Fibroblast of mammary gland (primary cell): ENCODE data around the gene PKN2.
"Not testable (repeated sequence)": the region's sequence is repeated elsewhere in the genome, so short reads cannot be mapped to it uniquely, and the experiment has no call there.

Experiments used
- DNase-seq: peaks from one replicate; pipeline ENCODE4 v3.0.0-alpha.2; 2010; ENCODE audit warnings: low read depth
- H3K4me3 ChIP-seq: 2 replicates; pipeline ENCODE4 v1.5.1; 2011; ENCODE audit warnings: low read depth, mild to moderate bottlenecking, low read length, moderate library complexity; ENCODE audit not compliant: control insufficient read depth
- TF ChIP-seq, protein P1 (sequence below): conservative IDR thresholded peaks from 2 replicates; pipeline ENCODE4 v1.5.1; 2011; ENCODE audit warnings: low read depth, low read length, inconsistent platforms; ENCODE audit not compliant: control insufficient read depth, insufficient read depth

Gene PKN2

DNA sequence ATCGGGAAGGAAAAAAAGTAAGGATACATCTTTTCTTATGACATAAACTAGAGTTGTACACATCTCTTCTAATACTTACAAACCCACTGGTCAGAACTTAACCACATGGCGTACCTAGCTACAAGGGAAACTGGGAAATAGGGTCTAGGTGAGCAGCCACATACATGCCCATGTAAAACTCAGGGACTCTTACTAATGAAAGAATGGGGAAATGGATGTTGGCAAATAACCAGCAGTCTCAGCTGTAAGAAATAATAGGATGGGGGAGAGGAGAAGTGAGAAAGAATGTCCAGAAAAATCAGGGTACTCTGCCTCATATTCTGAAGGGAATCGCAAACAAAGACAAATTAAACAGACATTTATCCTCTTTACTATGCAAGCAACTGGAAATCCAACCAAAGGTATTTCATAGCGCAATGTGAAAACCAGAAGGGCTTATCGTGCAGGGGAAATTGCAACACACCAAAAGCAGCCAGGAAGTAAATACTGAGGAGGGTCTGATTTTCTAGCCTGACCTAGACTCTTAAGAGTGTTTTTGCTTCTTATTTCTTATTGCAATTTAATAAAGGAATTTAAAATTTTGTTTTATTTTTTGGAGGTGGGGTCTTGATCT, 189.8 kb downstream of the PKN2 start:
- no peak overlapping the region for H3K4me3 ChIP-seq
- TF ChIP-seq, protein P1, sequence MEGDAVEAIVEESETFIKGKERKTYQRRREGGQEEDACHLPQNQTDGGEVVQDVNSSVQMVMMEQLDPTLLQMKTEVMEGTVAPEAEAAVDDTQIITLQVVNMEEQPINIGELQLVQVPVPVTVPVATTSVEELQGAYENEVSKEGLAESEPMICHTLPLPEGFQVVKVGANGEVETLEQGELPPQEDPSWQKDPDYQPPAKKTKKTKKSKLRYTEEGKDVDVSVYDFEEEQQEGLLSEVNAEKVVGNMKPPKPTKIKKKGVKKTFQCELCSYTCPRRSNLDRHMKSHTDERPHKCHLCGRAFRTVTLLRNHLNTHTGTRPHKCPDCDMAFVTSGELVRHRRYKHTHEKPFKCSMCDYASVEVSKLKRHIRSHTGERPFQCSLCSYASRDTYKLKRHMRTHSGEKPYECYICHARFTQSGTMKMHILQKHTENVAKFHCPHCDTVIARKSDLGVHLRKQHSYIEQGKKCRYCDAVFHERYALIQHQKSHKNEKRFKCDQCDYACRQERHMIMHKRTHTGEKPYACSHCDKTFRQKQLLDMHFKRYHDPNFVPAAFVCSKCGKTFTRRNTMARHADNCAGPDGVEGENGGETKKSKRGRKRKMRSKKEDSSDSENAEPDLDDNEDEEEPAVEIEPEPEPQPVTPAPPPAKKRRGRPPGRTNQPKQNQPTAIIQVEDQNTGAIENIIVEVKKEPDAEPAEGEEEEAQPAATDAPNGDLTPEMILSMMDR = no peak
- DNase-seq = no peak

DNA sequence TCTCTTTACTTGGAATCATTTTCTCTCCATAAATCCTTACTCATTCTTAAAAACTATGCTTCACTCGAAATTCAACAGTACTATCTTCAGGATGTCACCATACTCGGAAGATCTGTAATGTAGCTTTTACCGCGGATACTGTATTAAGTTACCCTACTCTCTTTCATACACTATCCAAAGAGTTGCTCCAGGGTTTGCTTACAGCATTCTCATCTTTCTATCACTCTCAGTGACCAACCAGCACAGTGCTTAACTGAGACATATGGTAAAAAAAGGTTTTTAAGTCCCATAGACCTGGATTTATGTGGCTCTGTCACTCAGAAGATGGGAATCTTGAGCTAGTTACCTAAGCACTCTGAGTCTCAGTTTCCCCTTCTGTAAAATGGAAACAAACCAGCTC, 191.5 kb downstream of the PKN2 start:
- TF ChIP-seq, protein P1 = no peak
- DNase-seq = no peak
- H3K4me3 ChIP-seq = no peak overlapping the region

DNA sequence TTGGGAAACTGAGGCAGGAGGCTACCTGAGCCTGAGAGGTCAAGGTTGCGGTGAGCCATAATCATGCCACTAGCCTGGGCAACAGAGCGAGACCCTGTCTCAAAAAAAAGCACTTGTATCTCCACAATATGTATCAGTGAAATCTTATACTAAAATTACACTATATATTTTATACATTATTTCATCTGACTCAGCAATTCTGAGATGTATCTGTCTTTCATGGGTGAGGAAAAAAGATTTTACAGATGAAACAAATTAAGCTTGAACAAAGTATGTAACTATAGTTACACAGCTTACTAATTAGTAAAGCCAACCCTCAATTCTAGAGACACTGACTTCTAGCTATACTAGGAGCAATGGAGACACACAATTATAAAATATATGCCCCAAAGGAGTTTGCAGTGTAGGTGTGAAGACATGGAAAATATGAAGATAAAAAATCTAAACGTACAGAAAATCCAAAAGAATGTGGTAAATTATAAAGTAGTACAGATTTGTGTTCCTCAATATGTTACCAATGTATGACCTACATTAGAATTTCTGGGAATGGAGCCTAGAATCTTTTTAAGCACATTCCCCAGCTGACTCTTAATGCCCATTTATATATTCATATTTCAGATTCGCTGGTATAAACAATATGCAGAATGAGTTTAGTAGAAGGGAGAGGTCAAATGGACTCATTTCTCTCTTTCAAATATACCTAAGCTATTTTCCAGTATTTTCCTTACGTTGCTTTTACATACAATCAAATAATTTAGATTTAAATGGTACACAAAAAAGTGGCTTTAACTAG, 192.7 kb downstream of the PKN2 start:
- H3K4me3 ChIP-seq = no peak overlapping the region
- TF ChIP-seq, protein P1 = no peak
- no peak for DNase-seq

DNA sequence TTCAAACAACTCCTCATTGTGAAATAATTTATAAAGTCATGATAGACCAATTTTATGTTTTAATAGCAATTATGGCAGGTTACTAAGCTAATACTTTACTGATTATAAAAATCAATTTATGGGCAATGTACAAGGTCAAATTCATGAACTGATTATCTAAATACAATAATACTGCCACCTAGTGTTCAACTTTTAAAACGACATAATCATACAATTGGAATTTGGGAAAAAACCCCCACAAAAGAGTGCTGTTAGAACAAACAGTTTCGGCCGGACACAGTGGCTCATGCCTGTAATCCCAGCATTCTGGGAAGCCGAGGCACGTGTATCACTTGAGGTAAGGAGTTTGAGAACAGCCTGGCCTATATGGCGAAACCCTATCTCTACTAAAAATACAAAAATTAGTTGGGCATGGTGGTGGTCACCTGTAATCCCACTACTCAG, 193.3 kb downstream of the PKN2 start:
- TF ChIP-seq, protein P1 = peak; percentile 39
- DNase-seq = peak; percentile 61
- H3K4me3 ChIP-seq = no peak overlapping the region

DNA sequence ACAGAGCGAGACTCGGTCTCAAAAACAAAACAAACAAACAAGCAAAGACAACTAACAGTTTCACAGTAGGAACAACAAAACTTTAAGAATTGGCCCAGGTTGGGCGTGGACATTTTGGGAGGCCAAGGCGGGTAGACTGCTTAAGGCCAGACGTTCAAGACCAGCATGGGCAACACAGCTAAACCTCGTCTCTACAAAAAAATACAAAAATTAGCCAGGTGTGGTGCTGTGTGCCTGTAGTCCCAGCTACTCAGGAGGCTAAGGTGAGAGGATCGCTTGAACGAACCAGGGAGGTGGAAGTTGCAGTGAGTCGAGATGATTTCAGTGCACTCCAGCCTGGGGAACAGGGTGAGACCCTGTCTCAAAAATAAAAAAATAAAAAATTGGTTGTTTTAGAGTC, 193.8 kb downstream of the PKN2 start:
- TF ChIP-seq, protein P1 = no peak
- DNase-seq = no peak
- no peak overlapping the region for H3K4me3 ChIP-seq

DNA sequence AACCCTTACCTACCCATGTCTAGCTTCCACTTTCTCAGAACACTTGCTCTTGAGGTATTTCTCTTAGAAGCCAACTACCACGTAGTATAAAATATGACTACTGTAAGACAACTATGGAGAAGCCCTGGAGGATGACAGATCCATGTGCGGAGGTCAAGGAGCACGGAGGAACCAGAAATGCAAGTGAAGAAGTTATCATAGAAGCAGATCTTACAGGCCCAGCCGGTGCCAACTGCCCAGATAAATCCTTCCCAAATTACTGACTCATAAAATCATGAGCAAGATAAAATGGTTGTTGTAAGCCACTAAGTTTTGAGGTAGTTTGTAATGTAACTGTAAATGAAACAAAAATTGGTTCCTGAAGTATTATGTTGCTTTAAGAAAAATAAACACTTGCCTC, 194.7 kb downstream of the PKN2 start:
- no peak overlapping the region for H3K4me3 ChIP-seq
- TF ChIP-seq, protein P1 = no peak
- DNase-seq = peak; percentile 12

DNA sequence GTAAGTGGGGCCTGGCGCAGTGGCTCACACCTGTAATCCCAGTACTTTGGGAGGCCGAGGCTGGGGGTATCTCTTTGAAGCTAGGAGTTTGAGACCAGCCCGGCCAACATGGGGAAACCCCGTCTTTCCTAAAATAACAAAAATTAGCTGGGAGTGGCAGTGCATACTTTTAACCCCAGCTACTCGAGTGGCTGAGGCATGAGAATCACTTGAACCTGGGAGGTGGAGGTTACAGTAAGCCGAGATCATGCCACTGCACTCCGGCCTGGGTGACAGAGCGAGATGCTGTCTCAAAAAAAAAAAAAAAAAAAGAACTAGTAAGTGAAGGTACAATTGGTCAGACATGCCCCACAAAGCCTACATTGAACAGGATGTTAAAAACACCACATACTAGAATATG, 196.6 kb downstream of the PKN2 start:
- not testable (repeated sequence) for DNase-seq, H3K4me3 ChIP-seq
